Subcutaneous abdominal adipose tissue (tissue), 5 donors: ENCODE data around the gene OXA1L.
"Not testable (repeated sequence)": the region's sequence is repeated elsewhere in the genome, so short reads cannot be mapped to it uniquely, and the experiment has no call there.

Source experiments
- H3K27ac ChIP-seq: one replicate; pipeline ENCODE4 v1.7.0; 2013; ENCODE audit warnings: low read depth, mild to moderate bottlenecking, inconsistent platforms, low read length, moderate library complexity
- H3K27me3 ChIP-seq, 5 donors: one replicate each; pipeline ENCODE4 v1.7.0; 2013; ENCODE audit warnings: low read length in 5 of 5, inconsistent platforms in 1 of 5; ENCODE audit not compliant: control insufficient read depth in 5 of 5, insufficient read depth in 4 of 5
- H3K36me3 ChIP-seq, 5 donors: one replicate each; pipeline ENCODE4 v1.7.0; 2013; ENCODE audit warnings: low read length in 5 of 5; ENCODE audit not compliant: control insufficient read depth in 5 of 5, insufficient read depth in 5 of 5
- H3K4me1 ChIP-seq, 5 donors: one replicate each; pipeline ENCODE4 v1.7.0; 2013; ENCODE audit warnings: low read length in 5 of 5, mild to moderate bottlenecking in 3 of 5, moderate library complexity in 1 of 5; ENCODE audit not compliant: control insufficient read depth in 5 of 5, insufficient read depth in 5 of 5
- H3K4me3 ChIP-seq, 5 donors: one replicate each; pipeline ENCODE4 v1.7.0; 2013; ENCODE audit warnings: low read length in 5 of 5, low read depth in 1 of 5
- H3K9ac ChIP-seq, 5 donors: one replicate each; pipeline ENCODE4 v1.7.0; 2013; ENCODE audit warnings: low read length in 5 of 5, mild to moderate bottlenecking in 4 of 5, moderate library complexity in 3 of 5
- H3K9me3 ChIP-seq, 5 donors: one replicate each; pipeline ENCODE4 v1.7.0; 2013; ENCODE audit warnings: low read length in 5 of 5; ENCODE audit not compliant: control insufficient read depth in 5 of 5
- donor health status: healthy.
- donor health status: healthy.
- donor health status: healthy.
- donor health status: healthy.
- donor health status: healthy.

Gene OXA1L

DNA sequence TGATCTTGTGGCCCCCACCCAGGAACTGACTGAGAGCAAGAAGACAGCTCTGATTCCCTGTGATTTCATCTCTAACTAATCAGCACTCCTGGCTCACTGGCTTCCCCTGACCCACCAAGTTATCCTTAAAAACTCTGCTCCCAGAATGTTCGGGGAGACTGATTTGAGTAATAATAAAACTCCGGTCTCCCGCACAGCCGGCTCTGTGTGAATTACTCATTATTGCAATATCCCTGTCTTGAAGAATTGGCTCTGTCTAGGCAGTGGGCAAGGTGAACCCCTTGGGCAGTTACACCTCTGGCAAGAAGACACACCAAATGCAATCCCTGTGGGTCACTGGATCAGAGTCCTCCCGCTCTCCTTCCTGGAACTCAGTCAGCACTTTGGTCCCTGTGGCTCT is 27.5 kb downstream of the OXA1L start:
- no peak overlapping the region for H3K27ac ChIP-seq
- H3K36me3 ChIP-seq, result no peaks in the 10 kb centered on the region
- no peaks in the 10 kb centered on the region for H3K9me3 ChIP-seq
- no peak overlapping the region for H3K9ac ChIP-seq
- peaks cover 0 to 9% (median 3%) of the 10 kb centered on the region in 5 donors for H3K4me1 ChIP-seq
- no peaks in the 10 kb centered on the region for H3K27me3 ChIP-seq
- no peak overlapping the region for H3K4me3 ChIP-seq

DNA sequence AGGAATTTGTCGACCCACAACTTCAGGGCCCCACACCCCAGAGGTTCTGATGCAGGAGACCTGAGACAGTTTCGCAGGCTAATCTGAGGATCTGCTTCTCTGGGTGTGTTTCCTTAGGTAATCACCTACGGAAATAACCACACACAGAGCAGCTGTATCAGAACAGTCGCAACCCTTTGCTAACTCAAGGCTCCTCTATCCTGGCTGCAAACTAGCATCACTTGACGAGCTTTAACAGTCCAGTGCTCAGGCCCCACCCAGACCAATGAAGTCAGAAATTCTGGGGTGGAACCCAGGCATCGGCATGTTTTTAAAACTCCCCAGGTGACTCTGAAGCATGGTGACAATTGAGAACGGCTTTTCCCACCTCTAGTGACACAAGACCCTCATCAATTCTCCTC is 28.1 kb downstream of the OXA1L start:
- no peaks in the 10 kb centered on the region for H3K9me3 ChIP-seq
- no peaks in the 10 kb centered on the region for H3K27me3 ChIP-seq
- H3K36me3 ChIP-seq, result no peaks in the 10 kb centered on the region
- H3K27ac ChIP-seq, result no peak overlapping the region
- no peak overlapping the region for H3K9ac ChIP-seq
- H3K4me1 ChIP-seq, result peaks cover 0 to 9% (median 4%) of the 10 kb centered on the region in 5 donors
- no peak overlapping the region for H3K4me3 ChIP-seq

DNA sequence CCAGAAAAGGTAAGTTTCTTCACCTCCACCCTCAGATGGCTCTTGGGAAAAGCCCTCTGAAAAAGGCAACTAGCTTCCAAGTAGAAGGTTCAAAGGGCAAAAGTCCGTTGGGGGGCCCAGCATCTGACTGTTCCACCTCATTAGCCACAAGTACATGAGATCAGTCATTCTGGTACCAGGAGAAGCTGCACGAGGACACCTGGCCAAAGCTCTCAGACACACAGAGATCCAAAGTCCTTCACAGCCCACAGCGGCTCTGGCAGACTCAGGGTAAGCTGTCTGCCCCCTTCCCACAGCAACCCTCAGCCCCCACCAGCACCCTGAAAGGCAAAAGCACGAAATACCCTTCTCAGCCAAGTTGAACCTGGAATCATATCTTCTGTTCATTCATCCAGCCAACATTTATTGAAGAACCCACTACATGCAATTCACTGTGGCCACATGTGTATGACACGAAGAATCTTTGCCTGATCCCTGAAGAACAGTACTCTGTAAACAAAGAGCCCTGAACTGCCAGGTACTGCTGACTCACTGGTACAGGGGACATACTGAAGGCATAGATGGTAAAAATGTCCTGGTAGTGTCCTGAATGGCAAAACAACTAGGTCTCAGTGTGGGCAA is 29.7 kb downstream of the OXA1L start:
- no peak overlapping the region for H3K4me3 ChIP-seq
- H3K27ac ChIP-seq, result no peak overlapping the region

GRCh38 chr14:22797017-22797917 is 30.8 kb downstream of the OXA1L start:
- no peak overlapping the region for H3K27ac ChIP-seq
- H3K9ac ChIP-seq, result peak overlapping the region in 1 of 5 donors; percentile 21
- no peaks in the 10 kb centered on the region for H3K27me3 ChIP-seq
- H3K9me3 ChIP-seq, result no peaks in the 10 kb centered on the region
- no peaks in the 10 kb centered on the region for H3K36me3 ChIP-seq
- no peak overlapping the region for H3K4me3 ChIP-seq
- H3K4me1 ChIP-seq, result peaks cover 0 to 5% (median 4%) of the 10 kb centered on the region in 5 donors

More for the DNA sequence above, 29.7 kb downstream of the OXA1L start:
- Histone ChIP-seq H3K27me3 (no peaks in the 10 kb centered on the region), H3K36me3 (no peaks in the 10 kb centered on the region), H3K9me3 (no peaks in the 10 kb centered on the region), H3K4me1 (peaks cover 0 to 6% (median 4%) of the 10 kb centered on the region in 5 donors), H3K9ac (no peak overlapping the region)

DNA sequence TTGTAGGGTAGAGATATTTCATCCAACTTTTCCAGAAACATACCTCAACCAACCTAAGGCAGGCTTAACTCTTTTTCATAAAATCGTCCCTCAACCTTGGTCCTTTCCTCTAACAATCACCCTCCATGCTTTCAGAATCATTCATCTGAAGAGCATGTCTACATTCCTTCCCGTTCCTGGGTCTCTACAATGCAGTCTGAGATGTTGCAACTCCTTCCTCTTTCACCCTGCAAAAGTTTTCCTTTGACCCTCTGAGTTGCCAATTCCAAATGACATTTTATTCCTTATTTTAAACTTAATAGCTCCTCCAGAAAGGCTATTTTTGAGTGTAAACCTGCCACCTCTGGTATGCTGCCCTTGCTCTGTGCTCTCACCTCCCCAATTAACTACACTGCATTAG is 32.0 kb downstream of the OXA1L start:
- H3K9me3 ChIP-seq, result no peaks in the 10 kb centered on the region
- H3K4me1 ChIP-seq, result peaks cover 0 to 7% (median 4%) of the 10 kb centered on the region in 5 donors
- no peaks in the 10 kb centered on the region for H3K27me3 ChIP-seq
- no peaks in the 10 kb centered on the region for H3K36me3 ChIP-seq
- H3K4me3 ChIP-seq, result no peak overlapping the region
- no peak overlapping the region for H3K27ac ChIP-seq
- no peak overlapping the region for H3K9ac ChIP-seq

- no peaks in the 10 kb centered on the region for H3K36me3 ChIP-seq
- H3K27ac ChIP-seq, result no peak overlapping the region
- H3K9ac ChIP-seq, result no peak overlapping the region
- H3K9me3 ChIP-seq, result no peaks in the 10 kb centered on the region
- no peaks in the 10 kb centered on the region for H3K27me3 ChIP-seq
- H3K4me1 ChIP-seq, result peaks cover 0 to 9% (median 3%) of the 10 kb centered on the region in 5 donors
- no peak overlapping the region for H3K4me3 ChIP-seq
Observed at GRCh38 chr14:22800346-22800745, 33.9 kb downstream of the OXA1L start.

DNA sequence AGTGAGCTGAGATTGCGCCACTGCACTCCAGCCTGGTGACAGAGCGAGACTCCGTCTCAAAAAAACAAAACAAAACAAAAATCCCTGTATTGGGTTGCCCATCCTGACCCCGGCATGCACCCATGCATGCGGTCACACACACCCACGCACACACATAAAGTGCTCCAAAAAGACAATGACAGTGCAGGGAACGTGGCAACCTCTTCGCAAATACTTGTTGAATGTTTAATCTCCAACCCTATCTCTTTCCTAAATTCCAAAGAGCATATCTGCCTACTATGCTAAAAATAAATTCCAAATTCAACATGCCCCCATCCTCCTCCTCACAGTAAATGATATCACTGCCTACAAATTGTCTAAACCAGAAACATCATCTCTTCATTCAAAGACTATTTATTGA is 35.2 kb downstream of the OXA1L start:
- Histone ChIP-seq H3K36me3 (no peaks in the 10 kb centered on the region), H3K4me3 (no peak overlapping the region), H3K9me3 (no peaks in the 10 kb centered on the region), H3K27ac (no peak overlapping the region), H3K9ac (no peak overlapping the region), H3K27me3 (no peaks in the 10 kb centered on the region), H3K4me1 (peaks cover 0 to 9% (median 3%) of the 10 kb centered on the region in 5 donors)

- H3K36me3 ChIP-seq, result no peaks in the 10 kb centered on the region
- no peaks in the 10 kb centered on the region for H3K9me3 ChIP-seq
- H3K4me3 ChIP-seq, result no peak overlapping the region
- no peak overlapping the region for H3K27ac ChIP-seq
- H3K27me3 ChIP-seq, result no peaks in the 10 kb centered on the region
- H3K9ac ChIP-seq, result no peak overlapping the region
- H3K4me1 ChIP-seq, result peaks cover 0 to 9% (median 3%) of the 10 kb centered on the region in 5 donors
Observed at GRCh38 chr14:22802860-22803686, 36.6 kb downstream of the OXA1L start.

GRCh38 chr14:22803687-22803974 is 37.1 kb downstream of the OXA1L start:
- Histone ChIP-seq H3K4me1 (peaks cover 0 to 9% (median 3%) of the 10 kb centered on the region in 5 donors), H3K9me3 (no peaks in the 10 kb centered on the region), H3K4me3 (no peak overlapping the region), H3K27me3 (no peaks in the 10 kb centered on the region), H3K9ac (no peak overlapping the region), H3K36me3 (no peaks in the 10 kb centered on the region), H3K27ac (no peak overlapping the region)

GRCh38 chr14:22805235-22805634 is 38.7 kb downstream of the OXA1L start:
- not testable (repeated sequence) for H3K4me1 ChIP-seq, H3K4me3 ChIP-seq, H3K27ac ChIP-seq, H3K36me3 ChIP-seq, H3K9ac ChIP-seq, H3K9me3 ChIP-seq, H3K27me3 ChIP-seq
